Esophagus muscularis mucosa (tissue), 4 donors: ENCODE data around the gene UQCRC1. TPM values are rescaled to one million over a fixed set of nuclear protein-coding genes. Genes with fewer than 3 reads are reported as not detected.

Source experiments
- DNase-seq: peaks from one replicate; pipeline ENCODE4 v3.0.0-alpha.2; 2017; ENCODE audit errors: extremely low spot score
- H3K27ac ChIP-seq, 4 donors: fragments of 200-600 bp; sonication (generic); replicated peaks in 1 of 4; 1 replicate in 3 of 4; 2 replicates in 1 of 4; pipeline ENCODE4 v1.5.1; 2016 to 2019; ENCODE audit warnings: mild to moderate bottlenecking in 1 of 4
- H3K27me3 ChIP-seq, 4 donors: fragments of 200-600 bp; sonication (generic); one replicate each; pipeline versions ENCODE4 v1.5.1 to v1.6.0; 2016 to 2019
- H3K36me3 ChIP-seq, 4 donors: fragments of 200-600 bp; sonication (generic); one replicate each; pipeline ENCODE4 v1.5.1; 2016 to 2019
- H3K4me1 ChIP-seq, 4 donors: fragments of 200-600 bp; sonication (generic); one replicate each; pipeline ENCODE4 v1.5.1; 2016 to 2019
- H3K4me3 ChIP-seq, 4 donors: fragments of 200-600 bp; sonication (generic); 1 replicate in 2 of 4; 2 replicates in 2 of 4; pipeline ENCODE4 v1.5.1; 2016 to 2019; ENCODE audit warnings: mild to moderate bottlenecking in 4 of 4, moderate library complexity in 1 of 4
- H3K9me3 ChIP-seq, 4 donors: fragments of 200-600 bp; sonication (generic); 1 replicate in 3 of 4; 2 replicates in 1 of 4; pipeline ENCODE4 v1.5.1; 2016 to 2019
- EP300 ChIP-seq: sonication (generic); formaldehyde crosslinking; IDR thresholded peaks from one replicate; pipeline ENCODE4 v1.6.1; 2017; ENCODE audit warnings: antibody characterized with exemption
- POLR2A ChIP-seq: fragments of 450-650 bp; IDR thresholded peaks from one replicate; pipeline ENCODE4 v1.6.1; 2017; ENCODE audit warnings: antibody characterized with exemption, moderate library complexity, mild to moderate bottlenecking, low read depth
- POLR2AphosphoS5 ChIP-seq, 2 donors: sonication (generic); formaldehyde crosslinking; IDR thresholded peaks; one replicate each; pipeline ENCODE4 v1.6.1; 2017; ENCODE audit warnings: antibody characterized with exemption in 2 of 2
- WGBS: methylation state at CpG from one replicate; pipeline ENCODE4 v1.1.5; 2018; 5-methylcytosine and 5-hydroxymethylcytosine counted together
- intact Hi-C: fragments of 100-400 bp; cut with DNase I; formaldehyde crosslinking; loops from one replicate; pipeline ENCODE4 v1.15.1; 2023
- total RNA-seq, 4 donors: library from RNA; depleted of rRNA; stranded (reverse); fragments of >200 nt; gene quantifications; one replicate each; pipeline versions ENCODE4 v1.1.0 to v1.2.1, GENCODE V29; 2016
- TF ChIP-seq, protein P1 (sequence below), 3 experiments: fragments of 200-600 bp in 2 of 3; fragments of 450-650 bp in 1 of 3; sonication (generic) in 2 of 3; IDR thresholded peaks; one replicate each; pipeline ENCODE4 v1.5.1; 2017 to 2019; ENCODE audit warnings: antibody characterized with exemption in 3 of 3, mild to moderate bottlenecking in 2 of 3, moderate library complexity in 1 of 3

The UQCRC1 gene
- total RNA-seq, 4 donors from 2014 or later, result 265 to 340 (median 295) TPM

DNA sequence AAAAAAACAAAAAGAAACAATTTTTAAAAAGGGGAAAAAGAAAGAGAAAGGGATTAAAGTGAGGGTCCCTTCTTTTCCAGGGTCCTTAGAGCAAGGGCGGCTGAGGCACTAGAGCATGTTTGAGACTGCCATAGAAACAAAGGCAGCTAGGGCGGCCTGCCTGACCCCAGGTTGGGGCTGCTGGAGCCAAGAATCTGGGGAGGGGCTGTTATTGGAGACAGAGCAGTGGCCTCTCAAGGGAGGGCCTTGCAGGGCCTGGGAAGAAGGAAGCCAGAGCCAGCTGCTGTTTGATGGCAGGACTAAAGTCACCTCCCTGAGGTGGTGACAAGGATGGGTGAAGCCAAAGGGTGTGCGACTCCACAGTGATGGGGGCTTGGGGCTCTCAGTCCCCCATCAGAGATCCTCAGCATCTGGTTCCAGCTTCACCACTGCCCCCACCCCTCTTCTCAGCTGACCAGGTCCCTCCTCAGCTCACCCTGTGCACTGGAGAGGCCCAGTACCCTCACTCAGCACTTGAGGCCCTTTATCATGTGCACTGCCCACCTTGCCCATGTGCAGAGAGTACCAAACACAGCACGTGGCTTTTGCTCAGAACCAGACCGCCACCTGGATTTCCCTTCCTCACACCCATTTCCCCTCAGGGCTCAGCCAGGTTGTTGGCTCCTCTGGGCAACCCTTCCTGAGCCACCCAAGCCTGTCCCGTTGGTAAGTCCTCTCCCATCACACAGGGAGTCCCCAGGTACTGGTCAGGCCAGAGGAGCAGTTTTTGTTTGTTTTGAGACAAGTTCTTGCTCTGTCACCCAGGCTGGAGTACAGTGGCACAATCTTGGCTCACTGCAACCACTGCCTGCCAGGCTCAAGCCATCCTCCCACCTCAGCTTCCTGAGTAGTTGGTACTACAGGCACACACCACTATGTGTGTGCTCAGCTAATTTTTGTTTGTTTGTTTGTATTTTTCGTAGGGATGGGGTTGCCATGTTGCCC is 10.4 kb upstream of the UQCRC1 start:
- DNase-seq, result no peak
- Histone ChIP-seq H3K36me3 (peaks cover 0 to 3% (median under 1%) of the 10 kb centered on the region in 4 donors), H3K9me3 (peaks cover 0 to 18% (median 11%) of the 10 kb centered on the region in 4 donors), H3K27me3 (no peaks in the 10 kb centered on the region), H3K4me3 (no peak overlapping the region), H3K4me1 (no peaks in the 10 kb centered on the region), H3K27ac (no peak overlapping the region)
- intact Hi-C loops, result no loop called here
- TF ChIP-seq POLR2AphosphoS5 (IDR thresholded peaks at IDR 0.05) (no peak), POLR2A (no peak), EP300 (no peak)
- TF ChIP-seq, protein P1, sequence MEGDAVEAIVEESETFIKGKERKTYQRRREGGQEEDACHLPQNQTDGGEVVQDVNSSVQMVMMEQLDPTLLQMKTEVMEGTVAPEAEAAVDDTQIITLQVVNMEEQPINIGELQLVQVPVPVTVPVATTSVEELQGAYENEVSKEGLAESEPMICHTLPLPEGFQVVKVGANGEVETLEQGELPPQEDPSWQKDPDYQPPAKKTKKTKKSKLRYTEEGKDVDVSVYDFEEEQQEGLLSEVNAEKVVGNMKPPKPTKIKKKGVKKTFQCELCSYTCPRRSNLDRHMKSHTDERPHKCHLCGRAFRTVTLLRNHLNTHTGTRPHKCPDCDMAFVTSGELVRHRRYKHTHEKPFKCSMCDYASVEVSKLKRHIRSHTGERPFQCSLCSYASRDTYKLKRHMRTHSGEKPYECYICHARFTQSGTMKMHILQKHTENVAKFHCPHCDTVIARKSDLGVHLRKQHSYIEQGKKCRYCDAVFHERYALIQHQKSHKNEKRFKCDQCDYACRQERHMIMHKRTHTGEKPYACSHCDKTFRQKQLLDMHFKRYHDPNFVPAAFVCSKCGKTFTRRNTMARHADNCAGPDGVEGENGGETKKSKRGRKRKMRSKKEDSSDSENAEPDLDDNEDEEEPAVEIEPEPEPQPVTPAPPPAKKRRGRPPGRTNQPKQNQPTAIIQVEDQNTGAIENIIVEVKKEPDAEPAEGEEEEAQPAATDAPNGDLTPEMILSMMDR (IDR thresholded peaks at IDR 0.05), result no peak
- 84% methylated on average over 7 of the region's 7 CpGs for whole genome bisulfite sequencing

- no peak for DNase-seq
- Histone ChIP-seq H3K4me1 (no peaks in the 10 kb centered on the region), H3K36me3 (no peaks in the 10 kb centered on the region), H3K9me3 (peaks cover 0 to 18% (median 11%) of the 10 kb centered on the region in 4 donors), H3K4me3 (no peak overlapping the region), H3K27ac (no peak overlapping the region), H3K27me3 (no peaks in the 10 kb centered on the region)
- TF ChIP-seq EP300 (no peak), POLR2A (no peak), POLR2AphosphoS5 (IDR thresholded peaks at IDR 0.05) (no peak)
- TF ChIP-seq, protein P1 (IDR thresholded peaks at IDR 0.05), result no peak
- intact Hi-C loops, result no loop called here
- 97% methylated on average over 4 of the region's 4 CpGs for WGBS
These were observed 8.1 kb upstream of the UQCRC1 start for GRCh38 chr3:48617559-48617958.

DNA sequence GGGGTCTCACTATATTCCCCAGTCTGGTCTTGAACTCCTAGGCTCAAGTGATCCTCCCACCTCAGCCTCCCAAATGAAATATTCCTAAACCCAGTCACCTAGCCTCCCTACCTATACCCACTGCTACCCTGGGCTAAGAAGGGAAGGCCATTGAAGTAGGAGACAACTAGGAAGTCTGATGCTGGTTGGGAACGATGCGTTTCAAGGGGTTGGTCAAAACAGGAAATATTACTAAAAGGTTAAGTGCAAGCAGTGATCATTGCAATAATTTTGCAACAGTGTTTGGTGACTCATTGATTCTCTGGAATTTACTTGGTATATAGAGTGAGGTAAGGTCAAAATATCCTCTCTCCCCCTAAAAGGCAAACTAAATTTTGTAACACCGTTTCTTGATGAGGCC is 4.6 kb upstream of the UQCRC1 start:
- H3K27me3 ChIP-seq, result no peaks in the 10 kb centered on the region
- peaks cover 0 to 18% (median 11%) of the 10 kb centered on the region in 4 donors for H3K9me3 ChIP-seq
- peaks cover 0 to 8% (median 7%) of the 10 kb centered on the region in 4 donors for H3K4me1 ChIP-seq
- H3K4me3 ChIP-seq, result no peak overlapping the region
- TF ChIP-seq POLR2AphosphoS5 (IDR thresholded peaks at IDR 0.05), result no peak
- TF ChIP-seq POLR2A, result no peak
- TF ChIP-seq, protein P1 (IDR thresholded peaks at IDR 0.05), result no peak
- no peak for TF ChIP-seq EP300
- no peak for DNase-seq
- 79% methylated on average over 3 of the region's 3 CpGs for whole genome bisulfite sequencing
- H3K27ac ChIP-seq, result no peak overlapping the region
- H3K36me3 ChIP-seq, result no peaks in the 10 kb centered on the region
- intact Hi-C loops, result no loop called here

GRCh38 chr3:48612309-48612708 is 2.9 kb upstream of the UQCRC1 start:
- H3K27ac ChIP-seq, result no peak overlapping the region
- no peak overlapping the region for H3K4me3 ChIP-seq
- intact Hi-C loops, result no loop called here
- no peaks in the 10 kb centered on the region for H3K27me3 ChIP-seq
- DNase-seq, result no peak
- peaks cover 0 to 7% (median 2%) of the 10 kb centered on the region in 4 donors for H3K36me3 ChIP-seq
- 49% methylated on average over 1 of the region's 1 CpG for WGBS
- TF ChIP-seq, protein P1 (IDR thresholded peaks at IDR 0.05), result no peak
- TF ChIP-seq POLR2A, result no peak
- H3K4me1 ChIP-seq, result peaks cover 14 to 25% (median 24%) of the 10 kb centered on the region in 4 donors
- H3K9me3 ChIP-seq, result peaks cover 0 to 6% (median 4%) of the 10 kb centered on the region in 4 donors
